ENCODE measurements around the gene UNKL. TPM values are rescaled to one million over a fixed set of nuclear protein-coding genes. Genes with fewer than 3 reads are reported as not detected.

UNKL gene
- total and polyA plus RNA-seq, 2 of the 8 experiments (the other 6 are each of a cell fraction or from before 2014, with no cell fraction given) = 25.1 to 31.8 TPM

GRCh38 chr16:1324286-1324826 lies 90.1 kb downstream of the UNKL start (continued):
- TF ChIP-seq CHD7 (IDR thresholded peaks at IDR 0.05; ENCODE audit: insufficient replicate concordance, low read length) (no peak), POU5F1 (IDR thresholded peaks at IDR 0.05; ENCODE audit: low read depth, low read length) (no peak), SIN3A (conservative IDR thresholded peaks at IDR 0.05 in 1 of 2, IDR thresholded peaks at IDR 0.05 in 1 of 2; ENCODE audit: low read depth in 1 of 2, low read length in 2 of 2) (no peak), CBX5 (IDR thresholded peaks at IDR 0.05; ENCODE audit: low read depth, low read length) (no peak), CHD1 (IDR thresholded peaks at IDR 0.05; ENCODE audit: low read depth, low read length) (no peak), TAF7 (optimal IDR thresholded peaks at IDR 0.05; ENCODE audit: borderline replicate concordance, low read depth, low read length) (no peak), GTF2F1 (IDR thresholded peaks at IDR 0.05; ENCODE audit: borderline replicate concordance, low read depth, low read length) (no peak), TEAD4 (IDR thresholded peaks at IDR 0.05; ENCODE audit: low read depth, low read length) (no peak), CREB1 (IDR thresholded peaks at IDR 0.05) (no peak), NRF1 (IDR thresholded peaks at IDR 0.05; ENCODE audit: low read depth, low read length) (no peak), BCL11A (IDR thresholded peaks at IDR 0.05; ENCODE audit: low read depth in 2 of 2, low read length in 2 of 2) (no peak)
